H9 (cell line): Measurements from ENCODE around the gene LCTL. TPM values are rescaled to one million over a fixed set of nuclear protein-coding genes. Genes with fewer than 3 reads are reported as not detected.

Experiments
- DNase-seq: peaks from one replicate; pipeline ENCODE4 v3.0.0-alpha.2; 2017
- H2AFZ ChIP-seq: one replicate; pipeline ENCODE4 v1.6.1; 2013; ENCODE audit warnings: mild to moderate bottlenecking, low read length, control low read depth, moderate library complexity
- H2AK5ac ChIP-seq: 2 replicates; pipeline ENCODE4 v1.6.1; 2013; ENCODE audit warnings: low read length, control low read depth, mixed read lengths; ENCODE audit not compliant: insufficient read length
- H2BK120ac ChIP-seq: one replicate; pipeline ENCODE4 v1.6.1; 2013; ENCODE audit warnings: low read depth, mild to moderate bottlenecking, low read length, control low read depth, inconsistent platforms; ENCODE audit not compliant: poor library complexity, severe bottlenecking
- H2BK12ac ChIP-seq: 2 replicates; pipeline ENCODE4 v1.6.1; 2013; ENCODE audit warnings: low read length, control low read depth, mixed read lengths, low read depth; ENCODE audit not compliant: insufficient read length
- H2BK15ac ChIP-seq: 2 replicates; pipeline ENCODE4 v1.6.1; 2013; ENCODE audit warnings: low read depth, low read length, control low read depth
- H2BK20ac ChIP-seq: one replicate; pipeline ENCODE4 v1.6.1; 2013; ENCODE audit warnings: low read depth, mild to moderate bottlenecking, low read length, control low read depth, inconsistent platforms; ENCODE audit not compliant: poor library complexity, severe bottlenecking
- H2BK5ac ChIP-seq: 2 replicates; pipeline ENCODE4 v1.6.1; 2013; ENCODE audit warnings: low read length, control low read depth, mixed read lengths; ENCODE audit not compliant: insufficient read length
- H3K14ac ChIP-seq: 2 replicates; pipeline ENCODE4 v1.6.1; 2013; ENCODE audit warnings: low read length, control low read depth; ENCODE audit not compliant: insufficient read depth
- H3K18ac ChIP-seq: 2 replicates; pipeline ENCODE4 v1.6.1; 2013; ENCODE audit warnings: low read depth, mild to moderate bottlenecking, mixed read lengths, low read length, control low read depth; ENCODE audit not compliant: insufficient read length
- H3K23ac ChIP-seq: 2 replicates; pipeline ENCODE4 v1.6.1; 2013; ENCODE audit warnings: low read length, control low read depth, mixed read lengths, low read depth; ENCODE audit not compliant: insufficient read length
- H3K23me2 ChIP-seq: 2 replicates; pipeline ENCODE4 v1.6.1; 2013; ENCODE audit warnings: low read depth, mild to moderate bottlenecking, mixed read lengths, low read length, control low read depth; ENCODE audit not compliant: insufficient read length, poor library complexity, severe bottlenecking
- H3K27ac ChIP-seq: 2 replicates; pipeline ENCODE4 v1.5.1; 2013; ENCODE audit warnings: low read length, control low read depth, mixed read lengths, low read depth; ENCODE audit not compliant: insufficient read length
- H3K27me3 ChIP-seq: 2 replicates; pipeline ENCODE4 v1.6.1; 2013; ENCODE audit warnings: low read length, control low read depth, inconsistent platforms; ENCODE audit not compliant: insufficient read depth
- H3K4ac ChIP-seq: 2 replicates; pipeline ENCODE4 v1.6.1; 2013; ENCODE audit warnings: low read depth, mild to moderate bottlenecking, control low read depth, inconsistent platforms, low read length, moderate library complexity
- H3K4me1 ChIP-seq: 2 replicates; pipeline ENCODE4 v1.6.1; 2013; ENCODE audit warnings: low read length, control low read depth, inconsistent platforms; ENCODE audit not compliant: insufficient read depth
- H3K4me2 ChIP-seq: 2 replicates; pipeline ENCODE4 v1.6.1; 2013; ENCODE audit warnings: low read length, control low read depth, mixed read lengths; ENCODE audit not compliant: insufficient read length, insufficient read depth
- H3K56ac ChIP-seq: 2 replicates; pipeline ENCODE4 v1.6.1; 2013; ENCODE audit warnings: low read depth, mild to moderate bottlenecking, mixed read lengths, low read length, control low read depth; ENCODE audit not compliant: insufficient read length
- H3K79me1 ChIP-seq: 2 replicates; pipeline ENCODE4 v1.6.1; 2013; ENCODE audit warnings: low read depth, mild to moderate bottlenecking, moderate library complexity, low read length, control low read depth, inconsistent platforms; ENCODE audit not compliant: insufficient read depth, poor library complexity, severe bottlenecking
- H3K79me2 ChIP-seq: 2 replicates; pipeline ENCODE4 v1.6.1; 2013; ENCODE audit warnings: low read length, control low read depth, inconsistent platforms; ENCODE audit not compliant: insufficient read depth
- H3K9ac ChIP-seq: 2 replicates; pipeline ENCODE4 v1.6.1; 2013; ENCODE audit warnings: low read length, control low read depth, mixed read lengths; ENCODE audit not compliant: insufficient read length; ENCODE audit errors: extremely low read depth
- H3K9me3 ChIP-seq: one replicate; pipeline ENCODE4 v1.6.1; 2013; ENCODE audit warnings: low read depth, low read length, inconsistent platforms; ENCODE audit not compliant: control insufficient read depth
- H3T11ph ChIP-seq: one replicate; pipeline ENCODE4 v1.6.1; 2013; ENCODE audit warnings: mild to moderate bottlenecking, low read length, control low read depth, inconsistent platforms
- H4K20me1 ChIP-seq: one replicate; pipeline ENCODE4 v1.6.1; 2013; ENCODE audit not compliant: control insufficient read depth, insufficient read length, insufficient read depth
- H4K5ac ChIP-seq: 2 replicates; pipeline ENCODE4 v1.6.1; 2013; ENCODE audit warnings: low read depth, mild to moderate bottlenecking, mixed read lengths, low read length, control low read depth; ENCODE audit not compliant: insufficient read length
- H4K8ac ChIP-seq: replicated peaks from 2 replicates; pipeline ENCODE4 v1.6.1; 2013; ENCODE audit warnings: low read length, control low read depth, mixed read lengths, low read depth; ENCODE audit not compliant: insufficient read length
- H4K91ac ChIP-seq: 2 replicates; pipeline ENCODE4 v1.6.1; 2013; ENCODE audit warnings: low read depth, mild to moderate bottlenecking, moderate library complexity, mixed read lengths, low read length, control low read depth; ENCODE audit not compliant: insufficient read length
- H3K27ac Mint-ChIP-seq, 3 experiments: 2 replicates in 2 of 3; 3 replicates in 1 of 3; pipeline ENCODE4 v1.8.0; 2020 to 2021; ENCODE audit warnings: mixed read lengths in 3 of 3, mild to moderate bottlenecking in 1 of 3, moderate library complexity in 1 of 3
- H3K27me3 Mint-ChIP-seq: 2 replicates; pipeline ENCODE4 v1.8.0; 2021; ENCODE audit warnings: low read depth, mild to moderate bottlenecking, moderate library complexity, mixed read lengths
- H3K36me3 Mint-ChIP-seq, 3 experiments: 2 replicates in 2 of 3; 3 replicates in 1 of 3; pipeline ENCODE4 v1.8.0; 2020 to 2021; ENCODE audit warnings: low read depth in 3 of 3, mixed read lengths in 3 of 3; ENCODE audit not compliant: insufficient read depth in 1 of 3
- H3K4me1 Mint-ChIP-seq, 2 experiments: 2 replicates each; pipeline ENCODE4 v1.8.0; 2020; ENCODE audit warnings: mixed read lengths in 2 of 2
- H3K4me3 Mint-ChIP-seq, 2 experiments: 2 replicates in 1 of 2; 3 replicates in 1 of 2; pipeline ENCODE4 v1.8.0; 2020 to 2021; ENCODE audit warnings: mild to moderate bottlenecking in 2 of 2, mixed read lengths in 2 of 2, moderate library complexity in 1 of 2
- H3K9me3 Mint-ChIP-seq, 2 experiments: 2 replicates in 1 of 2; 3 replicates in 1 of 2; pipeline ENCODE4 v1.8.0; 2020; ENCODE audit warnings: mild to moderate bottlenecking in 2 of 2, mixed read lengths in 2 of 2, moderate library complexity in 1 of 2
- CTCF ChIP-seq: fragments of 200-600 bp; sonication (generic); conservative IDR thresholded peaks from 3 replicates; pipeline ENCODE4 v1.8.0; 2021; ENCODE audit warnings: antibody characterized with exemption, mild to moderate bottlenecking
- WGBS: extraction: QIAGEN DNeasy Blood & Tissue Kit; methylation state at CpG from one replicate; pipeline ENCODE4 v1.1.7; 2013; ENCODE audit warnings: missing lambda C conversion rate, low lambda C conversion rate, mixed read lengths; ENCODE audit not compliant: insufficient read length; ENCODE audit errors: extremely low coverage; 5-methylcytosine and 5-hydroxymethylcytosine counted together
- total RNA-seq: library from RNA; stranded (reverse); gene quantifications from 2 replicates; pipeline ENCODE4 v1.2.1, GENCODE V29; 2021

LCTL gene
- total RNA-seq, 1 experiment from 2014 or later = 2.3 TPM

- no peaks in the 10 kb centered on the region for H3K9me3 Mint-ChIP-seq
- H4K5ac ChIP-seq = no peak overlapping the region
- H3K14ac ChIP-seq = no peak overlapping the region
- WGBS = no CpG with 5 or more reads among the region's 5 CpGs
- no peak for DNase-seq
- H3K27me3 Mint-ChIP-seq = no peaks in the 10 kb centered on the region
- no peak overlapping the region for H2BK20ac ChIP-seq
- no peak overlapping the region for H3K9ac ChIP-seq
- no peaks in the 10 kb centered on the region for H4K20me1 ChIP-seq
- no peak overlapping the region for H3K27ac ChIP-seq
- H3K79me1 ChIP-seq = no peaks in the 10 kb centered on the region
- H3K23me2 ChIP-seq = no peaks in the 10 kb centered on the region
- no peak overlapping the region for H3K56ac ChIP-seq
- H3K4me1 ChIP-seq = no peaks in the 10 kb centered on the region
- H4K8ac ChIP-seq = no peak overlapping the region
- no peak overlapping the region for H2BK120ac ChIP-seq
- H3K9me3 ChIP-seq = no peaks in the 10 kb centered on the region
- H3K23ac ChIP-seq = no peak overlapping the region
- no peak overlapping the region for H2BK5ac ChIP-seq
- no peaks in the 10 kb centered on the region for H3K79me2 ChIP-seq
- no peak overlapping the region for H2AK5ac ChIP-seq
- H3K4me3 Mint-ChIP-seq = no peak overlapping the region
- no peaks in the 10 kb centered on the region for H3K36me3 Mint-ChIP-seq
- H2BK12ac ChIP-seq = no peak overlapping the region
- no peak overlapping the region for H2AFZ ChIP-seq
- no peaks in the 10 kb centered on the region for H3K27me3 ChIP-seq
- no peak overlapping the region for H2BK15ac ChIP-seq
- no peak overlapping the region for H3K18ac ChIP-seq
- TF ChIP-seq CTCF = no peak
- no peak overlapping the region for H4K91ac ChIP-seq
- no peak overlapping the region for H3T11ph ChIP-seq
- no peak overlapping the region for H3K4ac ChIP-seq
- H3K4me1 Mint-ChIP-seq = peaks cover 3 to 8% of the 10 kb centered on the region in 2 experiments; a peak in 3 of 4 replicates
- H3K27ac Mint-ChIP-seq = no peak overlapping the region
- no peak overlapping the region for H3K4me2 ChIP-seq
These were observed 29.0 kb upstream of the LCTL start for GRCh38 chr15:66594836-66595235.
